Suprapubic skin (tissue), 4 donors: ENCODE data around the gene CPHXL2. TPM values are rescaled to one million over a fixed set of nuclear protein-coding genes. Genes with fewer than 3 reads are reported as not detected.

Experiments used
- DNase-seq, 2 donors: peaks; one replicate each; pipeline ENCODE4 v3.0.0-alpha.2; 2019; ENCODE audit warnings: low spot score in 2 of 2
- H3K27ac ChIP-seq: fragments of 200-600 bp; sonication (generic); one replicate; pipeline ENCODE4 v1.5.1; 2019
- H3K27me3 ChIP-seq: fragments of 200-600 bp; sonication (generic); one replicate; pipeline ENCODE4 v1.5.1; 2019
- H3K36me3 ChIP-seq: fragments of 200-600 bp; sonication (generic); one replicate; pipeline ENCODE4 v1.5.1; 2019
- H3K4me1 ChIP-seq: fragments of 200-600 bp; sonication (generic); one replicate; pipeline ENCODE4 v1.5.1; 2019
- H3K4me3 ChIP-seq: fragments of 200-600 bp; sonication (generic); one replicate; pipeline ENCODE4 v1.5.1; 2019; ENCODE audit warnings: mild to moderate bottlenecking
- H3K9me3 ChIP-seq: fragments of 200-600 bp; sonication (generic); one replicate; pipeline ENCODE4 v1.5.1; 2019
- EP300 ChIP-seq: sonication (generic); formaldehyde crosslinking; IDR thresholded peaks from one replicate; pipeline ENCODE4 v1.6.1; 2017; ENCODE audit warnings: antibody characterized with exemption
- POLR2A ChIP-seq, 2 donors: fragments of 450-650 bp; IDR thresholded peaks; one replicate each; pipeline ENCODE4 v1.6.1; 2017; ENCODE audit warnings: antibody characterized with exemption in 2 of 2, mild to moderate bottlenecking in 2 of 2, moderate library complexity in 2 of 2
- POLR2AphosphoS5 ChIP-seq, 3 donors: sonication (generic); formaldehyde crosslinking; IDR thresholded peaks; one replicate each; pipeline ENCODE4 v1.6.1; 2017; ENCODE audit warnings: antibody characterized with exemption in 3 of 3
- WGBS: methylation state at CpG from one replicate; pipeline ENCODE4 v1.1.5; 2018; 5-methylcytosine and 5-hydroxymethylcytosine counted together
- total RNA-seq, 4 donors: library from RNA; depleted of rRNA; stranded (reverse); fragments of >200 nt; gene quantifications; one replicate each; pipeline ENCODE4 v1.1.0, GENCODE V29; 2016
- TF ChIP-seq, protein P1 (sequence below), 2 donors: fragments of 200-600 bp in 1 of 2; fragments of 450-650 bp in 1 of 2; sonication (generic) in 1 of 2; IDR thresholded peaks; one replicate each; pipeline ENCODE4 v1.5.1; 2016 to 2019; ENCODE audit warnings: antibody characterized with exemption in 2 of 2, mild to moderate bottlenecking in 1 of 2, moderate library complexity in 1 of 2

Gene CPHXL2
- total RNA-seq, 4 donors from 2014 or later, result not detected

DNA sequence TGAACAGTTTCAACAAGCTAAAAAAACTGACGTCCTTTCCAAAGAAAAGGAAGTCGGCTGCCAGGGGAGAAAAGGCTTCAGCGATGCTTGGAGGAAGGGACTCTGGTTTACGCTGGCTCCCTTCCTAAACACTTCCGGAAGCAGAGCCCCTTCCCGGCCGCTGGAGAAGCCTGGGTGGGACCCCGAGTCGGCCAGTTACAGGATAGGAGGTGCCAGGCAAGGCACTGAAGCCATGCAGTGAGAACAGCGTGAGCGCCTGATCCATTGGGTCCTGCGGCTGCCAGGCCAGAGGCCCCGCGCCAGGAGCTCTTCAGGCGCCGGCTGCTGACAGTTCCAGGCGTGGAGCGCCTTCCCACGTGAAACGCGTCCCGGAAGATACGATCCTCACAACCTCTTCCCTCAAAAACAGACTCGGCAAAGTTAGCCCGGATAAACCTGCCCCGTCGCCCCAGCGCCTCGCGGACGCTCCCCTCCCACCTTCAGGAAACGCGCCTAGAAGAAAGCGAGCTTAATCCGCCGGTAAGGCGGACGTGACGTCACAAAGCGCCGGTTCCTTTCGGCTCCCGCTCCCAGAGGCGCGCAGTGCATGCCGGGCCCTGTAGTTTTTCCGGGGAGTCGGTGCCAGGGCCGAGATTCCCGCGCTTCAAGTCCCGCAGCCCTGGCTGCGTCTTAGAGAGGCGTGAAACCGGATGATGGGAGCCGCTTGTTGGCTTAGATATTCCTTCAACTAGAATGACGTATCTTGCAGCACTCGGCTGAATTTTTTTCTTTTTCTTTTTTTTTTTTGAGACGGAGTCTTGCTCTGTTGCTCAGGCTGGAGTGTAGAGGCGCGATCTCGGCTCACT, 53.8 kb downstream of the CPHXL2 start, which contains the start of gene ADAT1:
ADAT1 (minus strand) TSS at position 521 of the 845 bp plus-strand sequence. CDS start 2,482 bp downstream, outside the sequence.
- H3K4me1 ChIP-seq, result peaks cover 23% of the 10 kb centered on the region
- no peaks in the 10 kb centered on the region for H3K27me3 ChIP-seq
- H3K9me3 ChIP-seq, result no peaks in the 10 kb centered on the region
- peak within 1 kb of the TSS; percentile 78 for H3K4me3 ChIP-seq
- H3K27ac ChIP-seq, result peak within 1 kb of the TSS; percentile 94
- under 1% methylated on average over 43 of the region's 62 CpGs for WGBS
- TF ChIP-seq, protein P1, sequence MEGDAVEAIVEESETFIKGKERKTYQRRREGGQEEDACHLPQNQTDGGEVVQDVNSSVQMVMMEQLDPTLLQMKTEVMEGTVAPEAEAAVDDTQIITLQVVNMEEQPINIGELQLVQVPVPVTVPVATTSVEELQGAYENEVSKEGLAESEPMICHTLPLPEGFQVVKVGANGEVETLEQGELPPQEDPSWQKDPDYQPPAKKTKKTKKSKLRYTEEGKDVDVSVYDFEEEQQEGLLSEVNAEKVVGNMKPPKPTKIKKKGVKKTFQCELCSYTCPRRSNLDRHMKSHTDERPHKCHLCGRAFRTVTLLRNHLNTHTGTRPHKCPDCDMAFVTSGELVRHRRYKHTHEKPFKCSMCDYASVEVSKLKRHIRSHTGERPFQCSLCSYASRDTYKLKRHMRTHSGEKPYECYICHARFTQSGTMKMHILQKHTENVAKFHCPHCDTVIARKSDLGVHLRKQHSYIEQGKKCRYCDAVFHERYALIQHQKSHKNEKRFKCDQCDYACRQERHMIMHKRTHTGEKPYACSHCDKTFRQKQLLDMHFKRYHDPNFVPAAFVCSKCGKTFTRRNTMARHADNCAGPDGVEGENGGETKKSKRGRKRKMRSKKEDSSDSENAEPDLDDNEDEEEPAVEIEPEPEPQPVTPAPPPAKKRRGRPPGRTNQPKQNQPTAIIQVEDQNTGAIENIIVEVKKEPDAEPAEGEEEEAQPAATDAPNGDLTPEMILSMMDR (IDR thresholded peaks at IDR 0.05), result no peak
- TF ChIP-seq POLR2AphosphoS5 (IDR thresholded peaks at IDR 0.05) (peak; percentile 46 to 84 (median 54)), EP300 (no peak), POLR2A (IDR thresholded peaks at IDR 0.05) (peak in 1 of 2 donors; percentile 75)
- DNase-seq, result peak; percentile 99
- H3K36me3 ChIP-seq, result peaks cover 43% of the 10 kb centered on the region

DNA sequence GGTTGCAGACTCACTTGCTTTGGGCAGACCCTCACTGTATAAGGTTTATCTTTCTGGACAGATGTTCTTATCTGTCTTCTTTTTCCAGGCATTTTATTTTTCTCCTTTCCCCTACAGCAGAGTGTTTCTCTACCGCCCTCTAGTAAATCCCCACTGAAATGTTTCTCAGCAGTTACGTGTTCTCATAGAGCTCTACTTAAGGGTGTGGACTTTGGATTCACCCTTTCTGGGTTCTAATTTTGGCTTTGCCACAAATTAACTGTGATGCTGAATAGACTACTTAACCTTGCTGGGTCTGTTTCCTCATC, 55.7 kb downstream of the CPHXL2 start:
- TF ChIP-seq POLR2A (IDR thresholded peaks at IDR 0.05), result no peak
- TF ChIP-seq, protein P1 (IDR thresholded peaks at IDR 0.05), result peak in 1 of 2 donors; percentile 16
- WGBS, result 8% methylated on average over 2 of the region's 2 CpGs
- Histone ChIP-seq H3K27ac (no peak overlapping the region), H3K4me1 (peaks cover 23% of the 10 kb centered on the region), H3K9me3 (no peaks in the 10 kb centered on the region), H3K36me3 (peaks cover 41% of the 10 kb centered on the region), H3K4me3 (no peak overlapping the region), H3K27me3 (no peaks in the 10 kb centered on the region)
- no peak for DNase-seq

GRCh38 chr16:75620326-75621169, 56.3 kb downstream of the CPHXL2 start:
- no peak for TF ChIP-seq EP300
- TF ChIP-seq, protein P1 (IDR thresholded peaks at IDR 0.05), result no peak
- TF ChIP-seq POLR2AphosphoS5 (IDR thresholded peaks at IDR 0.05), result no peak
- no peak for TF ChIP-seq POLR2A (IDR thresholded peaks at IDR 0.05)
- peaks cover 23% of the 10 kb centered on the region for H3K4me1 ChIP-seq
- no peaks in the 10 kb centered on the region for H3K9me3 ChIP-seq
- no peak overlapping the region for H3K4me3 ChIP-seq
- WGBS, result 89% methylated on average over 18 of the region's 20 CpGs
- H3K27me3 ChIP-seq, result no peaks in the 10 kb centered on the region
- DNase-seq, result no peak
- no peak overlapping the region for H3K27ac ChIP-seq
- peaks cover 42% of the 10 kb centered on the region for H3K36me3 ChIP-seq

GRCh38 chr16:75618780-75619179, 58.0 kb downstream of the CPHXL2 start:
- TF ChIP-seq, protein P1 (IDR thresholded peaks at IDR 0.05), result no peak
- TF ChIP-seq EP300 (no peak), POLR2A (IDR thresholded peaks at IDR 0.05) (no peak), POLR2AphosphoS5 (IDR thresholded peaks at IDR 0.05) (no peak)
- DNase-seq, result no peak
- Histone ChIP-seq H3K4me1 (peaks cover 22% of the 10 kb centered on the region), H3K27me3 (no peaks in the 10 kb centered on the region), H3K9me3 (no peaks in the 10 kb centered on the region), H3K36me3 (peaks cover 54% of the 10 kb centered on the region), H3K4me3 (no peak overlapping the region), H3K27ac (no peak overlapping the region)
- WGBS, result 88% methylated on average over 2 of the region's 2 CpGs

- H3K27ac ChIP-seq, result no peak overlapping the region
- no peaks in the 10 kb centered on the region for H3K27me3 ChIP-seq
- no peak for TF ChIP-seq EP300
- TF ChIP-seq, protein P1 (IDR thresholded peaks at IDR 0.05), result no peak
- no peak for TF ChIP-seq POLR2AphosphoS5 (IDR thresholded peaks at IDR 0.05)
- no peak for TF ChIP-seq POLR2A (IDR thresholded peaks at IDR 0.05)
- H3K4me1 ChIP-seq, result peaks cover 12% of the 10 kb centered on the region
- 90% methylated on average over 3 of the region's 3 CpGs for WGBS
- no peak for DNase-seq
- no peaks in the 10 kb centered on the region for H3K9me3 ChIP-seq
- H3K36me3 ChIP-seq, result peaks cover 68% of the 10 kb centered on the region
- H3K4me3 ChIP-seq, result no peak overlapping the region
These were observed 59.7 kb downstream of the CPHXL2 start for GRCh38 chr16:75617121-75617520.
